Measurements from ENCODE around the gene LRP6.
A peak's percentile ranks its signal among the peaks of the same experiment; 100 is the strongest.

GRCh38 chr12:12266873-12267741 lies at the start of gene LRP6:
- TF ChIP-seq CTCF (IDR thresholded peaks at IDR 0.05; ENCODE audit: poor library complexity, severe bottlenecking) (no peak), EZH2 (IDR thresholded peaks at IDR 0.05; ENCODE audit: borderline replicate concordance, insufficient read depth, low read length, poor library complexity, severe bottlenecking) (no peak), POLR2AphosphoS5 (IDR thresholded peaks at IDR 0.05) (peak; percentile 82)
